CD4-positive, alpha-beta T cell treated with Interleukin-1 beta for 1 hour (primary cell): ENCODE data around the gene CAMTA1.
"Not testable (repeated sequence)": the region's sequence is repeated elsewhere in the genome, so short reads cannot be mapped to it uniquely, and the experiment has no call there.

ENCODE experiments used
- DNase-seq, 2 donors: peaks; one replicate each; pipeline ENCODE4 v3.0.0-alpha.2; 2020 to 2022

Gene CAMTA1

DNA sequence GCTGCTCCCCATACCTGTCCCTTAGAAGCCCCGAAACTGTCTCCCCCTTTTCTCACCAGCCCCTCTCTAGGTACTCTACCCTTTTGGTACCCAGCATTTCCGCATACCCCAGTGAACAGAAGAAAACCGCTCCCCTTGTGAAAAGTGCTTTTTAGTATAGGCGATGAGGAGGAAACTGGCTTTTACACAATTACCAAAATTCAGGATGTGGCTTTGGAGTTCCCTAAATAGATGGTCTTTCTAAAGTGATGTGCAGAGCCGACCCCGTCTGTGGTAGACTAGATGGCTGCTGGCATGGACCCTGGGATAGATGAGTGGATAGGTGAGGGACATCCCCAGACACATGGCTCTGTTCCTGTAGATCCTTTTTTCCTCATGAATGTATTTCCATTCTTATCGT, 996.2 kb downstream of the CAMTA1 start:
- no peak for DNase-seq

DNA sequence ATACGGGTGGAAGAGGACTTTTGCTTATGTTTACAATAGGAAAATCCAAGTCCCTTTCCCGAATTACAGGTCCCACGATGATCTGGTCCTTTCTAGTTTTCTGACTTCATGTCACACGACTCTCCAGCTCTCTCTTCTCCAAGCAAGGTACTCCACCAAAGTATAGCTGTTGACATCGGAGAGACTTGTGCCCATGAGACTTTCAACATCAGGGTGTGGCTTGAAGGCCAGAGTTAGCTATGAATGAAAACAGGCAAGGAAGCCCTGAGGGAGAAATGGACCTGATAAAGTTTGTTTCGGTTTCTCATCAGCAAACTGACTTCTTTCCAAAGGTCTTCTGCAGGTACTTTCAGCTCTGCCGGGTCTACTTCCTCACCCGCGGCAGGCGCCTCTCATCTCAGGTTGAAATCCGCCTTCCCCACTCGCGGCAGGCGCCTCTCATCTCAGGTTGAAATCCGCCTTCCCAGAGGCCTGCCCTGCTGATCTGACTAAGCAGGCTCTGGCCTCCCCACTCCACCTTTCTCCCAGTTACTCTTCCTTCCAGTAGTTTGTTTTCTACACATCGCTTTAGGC, 996.8 kb downstream of the CAMTA1 start:
- peak; percentile 6 to 27 for DNase-seq

DNA sequence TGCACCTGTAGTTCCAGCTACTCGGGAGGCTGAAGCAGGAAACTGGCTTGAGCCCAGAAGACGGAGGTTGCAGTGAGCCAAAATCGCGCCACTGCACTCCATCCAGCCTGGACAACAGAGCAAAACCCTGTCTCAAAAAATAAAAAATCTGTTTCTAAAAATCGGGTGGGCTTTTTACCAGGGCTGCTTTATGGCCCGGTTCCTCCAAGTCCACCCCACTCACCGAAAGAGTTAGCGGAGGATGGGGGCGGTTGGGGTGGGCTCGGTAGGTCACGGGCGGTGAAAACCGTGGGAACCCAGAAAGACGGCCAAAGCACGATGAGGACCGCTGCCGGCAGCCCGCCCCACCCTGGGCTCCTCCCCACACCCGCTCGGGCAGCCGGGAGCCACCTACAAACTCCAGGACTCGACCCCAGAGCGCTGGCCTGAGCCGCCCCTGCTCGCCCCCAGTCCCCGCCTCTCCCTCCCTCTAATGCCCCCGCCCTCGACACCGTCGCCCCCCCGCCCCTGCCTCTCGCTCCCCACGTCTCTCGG, 998.0 kb downstream of the CAMTA1 start:
- DNase-seq: no peak

DNA sequence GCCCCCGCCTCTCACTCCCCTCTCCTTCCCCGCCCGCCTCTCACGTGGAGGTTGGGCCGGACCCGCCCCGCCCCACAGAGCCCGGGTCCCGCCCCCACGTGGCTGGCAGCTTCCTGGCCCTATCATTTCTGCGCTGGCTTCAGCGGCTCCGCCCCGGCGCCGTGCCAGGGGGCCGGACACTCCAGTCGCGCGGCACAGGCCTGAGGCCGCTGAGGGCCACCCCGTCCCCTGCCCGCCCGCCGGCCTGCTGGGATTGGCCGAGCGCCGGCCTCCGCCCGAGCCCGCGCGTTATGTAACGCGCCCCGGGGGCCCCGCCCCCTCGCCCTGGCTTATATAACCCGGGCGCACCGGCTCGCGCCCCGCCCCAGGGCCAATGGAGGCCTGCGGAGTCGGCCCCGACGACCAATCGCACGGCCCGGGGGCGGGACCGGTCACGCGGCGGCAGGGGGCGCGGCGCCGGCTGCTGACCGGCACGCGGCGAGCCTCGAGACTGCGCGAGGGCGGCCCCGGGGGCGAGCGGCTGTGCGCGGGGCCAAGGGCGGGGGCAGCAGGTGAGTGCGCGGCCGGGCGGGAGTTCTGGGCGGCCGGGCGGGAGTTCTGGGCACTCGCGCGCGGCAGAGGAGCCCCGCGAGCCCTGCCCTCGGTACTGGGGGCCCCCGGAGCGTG, 998.7 kb downstream of the CAMTA1 start, which contains the start of gene PER3:
Gene PER3 (plus strand): TSS at position 466 of the 666 bp plus-strand sequence. CDS start 587 bp downstream, outside the sequence.
- DNase-seq: peak; percentile 94 to 95

- DNase-seq: no peak
These were observed 999.3 kb downstream of the CAMTA1 start for GRCh38 chr1:7784492-7785071.

- no peak for DNase-seq
These were observed 999.9 kb downstream of the CAMTA1 start for GRCh38 chr1:7785108-7785507.

- DNase-seq: no peak
These were observed 1001.5 kb downstream of the CAMTA1 start for GRCh38 chr1:7786795-7787194.

- DNase-seq: no peak
These were observed 1004.6 kb downstream of the CAMTA1 start for GRCh38 chr1:7789828-7790227.

- not testable (repeated sequence) for DNase-seq
These were observed 1005.8 kb downstream of the CAMTA1 start for GRCh38 chr1:7791027-7791426.

DNA sequence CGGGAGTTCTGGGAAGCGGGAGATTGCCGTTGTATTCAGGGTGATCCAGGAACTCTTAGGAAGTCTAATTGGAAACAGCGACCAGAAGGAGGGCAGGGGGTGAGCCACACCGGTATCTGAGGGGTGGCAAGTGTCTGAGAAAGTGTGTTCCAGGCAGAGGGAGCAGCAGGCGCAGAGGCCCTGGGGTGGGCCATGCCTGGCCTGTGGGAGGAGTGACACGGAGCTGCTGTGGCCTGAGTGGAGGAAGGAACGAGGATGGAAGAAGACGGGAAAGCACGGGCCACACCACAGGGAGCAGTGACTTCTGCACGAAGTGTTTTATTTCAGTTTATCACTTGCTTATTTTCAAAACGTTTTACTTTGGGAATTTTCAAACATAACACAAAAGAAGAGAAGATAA, 1010.2 kb downstream of the CAMTA1 start:
- DNase-seq: no peak

DNA sequence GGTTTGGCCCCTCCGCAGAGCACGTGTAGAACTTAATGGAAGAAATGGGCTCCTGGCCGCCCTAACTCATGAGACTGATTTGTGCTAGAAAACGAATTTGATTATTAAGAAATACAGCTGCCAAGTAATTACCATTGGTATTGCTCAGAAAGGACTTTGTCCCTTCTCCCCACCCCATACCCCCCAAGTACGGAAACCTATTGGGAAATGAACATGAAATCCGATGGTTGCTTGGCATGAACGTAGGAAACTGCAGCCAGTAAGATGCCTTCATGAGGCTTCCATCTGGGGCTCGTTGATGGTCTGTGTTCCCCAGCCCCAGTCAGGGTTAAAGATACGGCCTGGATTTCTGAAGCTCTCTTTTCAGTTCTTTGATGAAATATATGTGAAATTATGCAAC, 1020.2 kb downstream of the CAMTA1 start:
- no peak for DNase-seq

- DNase-seq: peak in 1 of 2 donors; percentile 33
These were observed 1023.1 kb downstream of the CAMTA1 start for GRCh38 chr1:7808253-7808844.

- DNase-seq: no peak
These were observed 1024.5 kb downstream of the CAMTA1 start for GRCh38 chr1:7809742-7810141.

DNA sequence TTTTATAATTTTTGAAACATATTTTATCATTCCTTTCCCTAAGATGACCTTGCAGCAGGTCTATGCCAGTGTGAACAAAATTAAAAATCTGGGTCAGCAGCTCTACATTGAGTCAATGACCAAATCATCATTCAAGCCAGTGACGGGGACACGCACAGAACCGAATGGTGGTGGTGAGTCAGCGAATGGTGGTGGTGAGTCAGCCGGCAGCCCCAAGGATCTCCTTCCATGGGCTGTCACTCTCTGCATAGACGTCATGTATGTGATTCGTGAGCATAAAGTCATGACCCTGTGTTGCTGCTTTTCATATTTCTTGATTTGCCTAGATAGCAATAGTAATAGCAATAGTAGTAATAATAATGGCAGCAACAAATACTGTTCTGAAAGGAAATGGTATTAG, 1025.1 kb downstream of the CAMTA1 start:
- DNase-seq: peak in 1 of 2 donors; percentile 35

DNA sequence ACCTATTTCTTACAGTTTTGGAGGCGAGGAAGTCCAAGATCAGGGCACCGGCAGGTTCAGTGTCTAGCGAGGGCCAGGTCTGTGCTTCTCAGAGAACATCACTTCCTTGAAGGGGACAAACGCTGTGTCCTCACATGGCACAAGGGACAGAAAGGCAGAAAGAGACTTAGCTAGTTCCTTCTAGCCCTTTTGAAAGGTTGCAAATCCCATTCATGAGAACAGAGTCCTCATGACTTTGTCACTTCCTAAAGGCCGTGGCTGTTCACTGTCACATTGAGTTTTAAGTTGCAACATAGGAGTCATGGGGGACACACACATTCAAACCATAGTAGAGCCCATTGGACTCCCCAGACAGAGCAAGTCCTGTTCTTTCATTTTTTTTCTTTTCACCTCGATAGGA, 1026.2 kb downstream of the CAMTA1 start:
- DNase-seq: no peak

DNA sequence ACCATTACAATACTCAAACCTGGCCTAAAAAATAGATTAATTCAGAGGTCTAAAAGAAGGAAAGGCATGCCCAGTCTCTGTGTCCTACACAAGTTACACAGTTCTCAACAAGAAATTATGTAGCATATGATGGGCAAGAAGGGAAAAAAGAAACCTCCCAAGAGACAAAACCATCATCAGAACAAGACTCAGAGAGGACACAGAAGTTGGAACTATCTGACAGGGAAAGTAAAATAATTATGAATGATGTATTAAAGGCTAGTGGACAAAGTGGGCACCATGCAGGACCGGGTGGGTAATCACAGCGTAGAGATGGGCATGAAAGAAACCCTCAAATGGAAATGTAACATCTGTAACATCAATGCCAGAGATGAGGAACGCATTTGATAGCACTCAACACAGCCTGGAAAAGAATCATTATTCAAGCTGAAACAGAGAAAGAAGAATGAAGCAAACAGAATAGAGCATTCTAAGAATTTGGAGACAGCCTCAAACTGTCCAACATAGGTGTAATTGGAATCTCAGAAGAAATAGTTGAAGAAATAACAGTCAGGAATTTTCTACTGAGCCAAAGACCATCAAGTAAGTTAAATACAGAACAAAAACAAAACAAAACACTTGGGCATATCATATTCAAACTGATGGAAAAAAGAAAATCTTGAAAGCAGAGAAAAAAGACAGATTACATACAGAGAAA, 1028.6 kb downstream of the CAMTA1 start:
- DNase-seq: no peak
